TTC549 (cell line): Measurements from ENCODE around the gene PPP1R9A.

Experiments used
- FAIRE-seq: peaks from 2 replicates; lab custom pipeline; 2012; peaks lifted over from hg19 to GRCh38; lab: Jason Lieb, UNC

The PPP1R9A gene

GRCh38 chr7:95204618-95205017 is 297.2 kb downstream of the PPP1R9A start:
- FAIRE-seq = no peak

GRCh38 chr7:95205665-95206225 is 298.4 kb downstream of the PPP1R9A start:
- FAIRE-seq = no peak

GRCh38 chr7:95209276-95209675 is 301.9 kb downstream of the PPP1R9A start:
- no peak for FAIRE-seq

GRCh38 chr7:95209788-95210187 is 302.4 kb downstream of the PPP1R9A start:
- no peak for FAIRE-seq

GRCh38 chr7:95213148-95213547 is 305.8 kb downstream of the PPP1R9A start:
- no peak for FAIRE-seq

GRCh38 chr7:95213809-95214492 is 306.6 kb downstream of the PPP1R9A start:
- no peak for FAIRE-seq

GRCh38 chr7:95219721-95220120 is 312.3 kb downstream of the PPP1R9A start:
- FAIRE-seq = no peak

GRCh38 chr7:95220328-95220727 is 312.9 kb downstream of the PPP1R9A start:
- FAIRE-seq = no peak

GRCh38 chr7:95225301-95225700 is 317.9 kb downstream of the PPP1R9A start:
- FAIRE-seq = no peak

- FAIRE-seq = no peak
Measured at GRCh38 chr7:95229301-95229700, 321.9 kb downstream of the PPP1R9A start.

- no peak for FAIRE-seq
Measured at GRCh38 chr7:95238252-95238943, 331.0 kb downstream of the PPP1R9A start.

- no peak for FAIRE-seq
Measured at GRCh38 chr7:95240921-95241320, 333.5 kb downstream of the PPP1R9A start.

GRCh38 chr7:95242266-95242665 is 334.9 kb downstream of the PPP1R9A start:
- no peak for FAIRE-seq

- no peak for FAIRE-seq
Measured at GRCh38 chr7:95244616-95245015, 337.2 kb downstream of the PPP1R9A start.

- FAIRE-seq = no peak
Measured at GRCh38 chr7:95245828-95246500, 338.6 kb downstream of the PPP1R9A start.

- peak; percentile 72 for FAIRE-seq
Measured at GRCh38 chr7:95246831-95247370, 339.5 kb downstream of the PPP1R9A start.

GRCh38 chr7:95250571-95250970 is 343.2 kb downstream of the PPP1R9A start:
- no peak for FAIRE-seq

GRCh38 chr7:95251966-95252365 is 344.6 kb downstream of the PPP1R9A start:
- no peak for FAIRE-seq

GRCh38 chr7:95253986-95254385 is 346.6 kb downstream of the PPP1R9A start:
- no peak for FAIRE-seq

GRCh38 chr7:95255691-95256090 is 348.3 kb downstream of the PPP1R9A start:
- no peak for FAIRE-seq

- FAIRE-seq = no peak
Measured at GRCh38 chr7:95261895-95262415, 354.6 kb downstream of the PPP1R9A start.

- no peak for FAIRE-seq
Measured at GRCh38 chr7:95262875-95263274, 355.5 kb downstream of the PPP1R9A start.
